Trophoblast cell (in vitro differentiated cells and primary cell): ENCODE measurements around the gene COX6A1.
A peak's percentile ranks its signal among the peaks of the same experiment; 100 is the strongest.

Source experiments
- DNase-seq, 2 donors: peaks; one replicate each; pipeline ENCODE4 v3.0.0-alpha.2; 2016
- H2AFZ ChIP-seq: 2 replicates; pipeline ENCODE4 v1.6.1; 2013; ENCODE audit warnings: low read length, moderate library complexity, mild to moderate bottlenecking; ENCODE audit not compliant: insufficient read depth, poor library complexity
- H2AK5ac ChIP-seq: 2 replicates; pipeline ENCODE4 v1.6.1; 2013; ENCODE audit warnings: mild to moderate bottlenecking, low read length
- H2BK120ac ChIP-seq: 2 replicates; pipeline ENCODE4 v1.6.1; 2013; ENCODE audit warnings: low read length, mild to moderate bottlenecking, moderate library complexity; ENCODE audit not compliant: insufficient read depth, poor library complexity
- H2BK12ac ChIP-seq: 2 replicates; pipeline ENCODE4 v1.6.1; 2013; ENCODE audit warnings: mild to moderate bottlenecking, low read length, moderate library complexity
- H2BK5ac ChIP-seq: 2 replicates; pipeline ENCODE4 v1.6.1; 2013; ENCODE audit warnings: low read length, low read depth, moderate library complexity, mild to moderate bottlenecking; ENCODE audit not compliant: poor library complexity
- H3K14ac ChIP-seq: 2 replicates; pipeline ENCODE4 v1.6.1; 2013; ENCODE audit warnings: mild to moderate bottlenecking, low read length
- H3K18ac ChIP-seq: 2 replicates; pipeline ENCODE4 v1.6.1; 2013; ENCODE audit warnings: mild to moderate bottlenecking, low read length
- H3K23ac ChIP-seq: 2 replicates; pipeline ENCODE4 v1.6.1; 2013; ENCODE audit warnings: low read length
- H3K27ac ChIP-seq: 2 replicates; pipeline ENCODE4 v1.5.1; 2013; ENCODE audit warnings: low read depth, mild to moderate bottlenecking, inconsistent platforms, low read length, moderate library complexity
- H3K27me3 ChIP-seq: 2 replicates; pipeline ENCODE4 v1.6.1; 2013; ENCODE audit warnings: inconsistent platforms, mild to moderate bottlenecking, low read length, moderate library complexity; ENCODE audit not compliant: insufficient read depth
- H3K36me3 ChIP-seq, 2 experiments: 1 replicate in 1 of 2; 2 replicates in 1 of 2; pipeline ENCODE4 v1.6.1; 2013; ENCODE audit warnings: low read length in 2 of 2, mild to moderate bottlenecking in 2 of 2, moderate library complexity in 1 of 2; ENCODE audit not compliant: insufficient read depth in 2 of 2, control insufficient read depth in 1 of 2
- H3K4ac ChIP-seq: 2 replicates; pipeline ENCODE4 v1.6.1; 2013; ENCODE audit warnings: low read depth, mild to moderate bottlenecking, low read length, moderate library complexity
- H3K4me1 ChIP-seq, 2 experiments: 1 replicate in 1 of 2; 2 replicates in 1 of 2; pipeline ENCODE4 v1.6.1; 2013; ENCODE audit warnings: low read length in 2 of 2, mild to moderate bottlenecking in 2 of 2, moderate library complexity in 1 of 2; ENCODE audit not compliant: insufficient read depth in 2 of 2, control insufficient read depth in 1 of 2
- H3K4me2 ChIP-seq: 2 replicates; pipeline ENCODE4 v1.6.1; 2013; ENCODE audit warnings: inconsistent platforms, mild to moderate bottlenecking, low read length, moderate library complexity
- H3K4me3 ChIP-seq: 2 replicates; pipeline ENCODE4 v1.5.1; 2013; ENCODE audit warnings: mild to moderate bottlenecking, low read depth, low read length, inconsistent platforms
- H3K79me1 ChIP-seq: one replicate; pipeline ENCODE4 v1.6.1; 2013; ENCODE audit warnings: low read length
- H3K79me2 ChIP-seq: 2 replicates; pipeline ENCODE4 v1.6.1; 2013; ENCODE audit warnings: low read length, mild to moderate bottlenecking; ENCODE audit not compliant: control insufficient read depth, insufficient read depth, poor library complexity
- H3K9ac ChIP-seq: 2 replicates; pipeline ENCODE4 v1.6.1; 2013; ENCODE audit warnings: mild to moderate bottlenecking, low read length
- H3K9me3 ChIP-seq: 2 replicates; pipeline ENCODE4 v1.6.1; 2013; ENCODE audit warnings: low read depth, mild to moderate bottlenecking, control low read depth, inconsistent platforms, low read length; ENCODE audit not compliant: insufficient read depth
- H4K12ac ChIP-seq: 2 replicates; pipeline ENCODE4 v1.6.1; 2013; ENCODE audit warnings: low read depth, mild to moderate bottlenecking, low read length, moderate library complexity
- H4K8ac ChIP-seq: 2 replicates; pipeline ENCODE4 v1.6.1; 2013; ENCODE audit warnings: low read depth, mild to moderate bottlenecking, low read length, moderate library complexity
- H4K91ac ChIP-seq: one replicate; pipeline ENCODE4 v1.6.1; 2013; ENCODE audit warnings: low read depth, mild to moderate bottlenecking, low read length, moderate library complexity
- WGBS: extraction: QIAGEN DNeasy Blood & Tissue Kit; methylation state at CpG from one replicate; pipeline ENCODE4 v1.1.7; 2013; ENCODE audit warnings: missing lambda C conversion rate; ENCODE audit not compliant: insufficient read length, insufficient coverage; ENCODE audit errors: extremely low coverage; 5-methylcytosine and 5-hydroxymethylcytosine counted together

The COX6A1 gene

GRCh38 chr12:120472521-120472920 lies 34.6 kb downstream of the COX6A1 start:
- Histone ChIP-seq H2BK12ac (no peak overlapping the region), H4K12ac (no peak overlapping the region), H3K18ac (no peak overlapping the region), H3K27me3 (no peaks in the 10 kb centered on the region), H3K4me2 (no peak overlapping the region), H4K8ac (no peak overlapping the region), H2AFZ (no peak overlapping the region), H3K27ac (no peak overlapping the region), H3K79me1 (peaks cover 11% of the 10 kb centered on the region), H3K36me3 (peaks cover 0 to 2% of the 10 kb centered on the region in 2 experiments), H2AK5ac (no peak overlapping the region), H3K4me3 (no peak overlapping the region), H2BK120ac (no peak overlapping the region), H3K79me2 (peaks cover 15% of the 10 kb centered on the region), H4K91ac (no peak overlapping the region), H3K14ac (no peak overlapping the region), H3K9ac (no peak overlapping the region), H3K4ac (no peak overlapping the region), H3K23ac (no peak overlapping the region), H3K4me1 (peaks cover 10 to 18% of the 10 kb centered on the region in 2 experiments), H2BK5ac (no peak overlapping the region), H3K9me3 (no peaks in the 10 kb centered on the region)
- no peak for DNase-seq

GRCh38 chr12:120473807-120474615 lies 36.1 kb downstream of the COX6A1 start:
- Histone ChIP-seq H3K4me3 (no peak overlapping the region), H3K9me3 (no peaks in the 10 kb centered on the region), H3K4ac (peak overlapping the region; percentile 14), H2AFZ (no peak overlapping the region), H2BK120ac (peak overlapping the region; percentile 18), H3K4me2 (peak overlapping the region; percentile 12), H3K79me1 (peaks cover 6% of the 10 kb centered on the region), H3K18ac (no peak overlapping the region), H2AK5ac (no peak overlapping the region), H4K12ac (no peak overlapping the region), H3K36me3 (no peaks in the 10 kb centered on the region), H3K4me1 (peaks cover 10 to 18% of the 10 kb centered on the region in 2 experiments), H3K27me3 (no peaks in the 10 kb centered on the region), H3K14ac (no peak overlapping the region), H3K79me2 (peaks cover 5% of the 10 kb centered on the region), H4K8ac (no peak overlapping the region), H4K91ac (no peak overlapping the region), H3K27ac (no peak overlapping the region), H3K23ac (no peak overlapping the region), H2BK5ac (no peak overlapping the region), H2BK12ac (peak overlapping the region; percentile 78), H3K9ac (no peak overlapping the region)
- no peak for DNase-seq
- no CpG with 5 or more reads among the region's 6 CpGs for WGBS

- H3K4me1 ChIP-seq: peaks cover 10 to 18% of the 10 kb centered on the region in 2 experiments
- H3K27me3 ChIP-seq: no peaks in the 10 kb centered on the region
- H2BK12ac ChIP-seq: no peak overlapping the region
- no peak overlapping the region for H3K23ac ChIP-seq
- H3K4ac ChIP-seq: no peak overlapping the region
- DNase-seq: peak; percentile 91 to 96
- no peak overlapping the region for H2AFZ ChIP-seq
- H3K27ac ChIP-seq: peak overlapping the region; percentile 17
- H3K18ac ChIP-seq: no peak overlapping the region
- H3K9me3 ChIP-seq: no peaks in the 10 kb centered on the region
- no CpG with 5 or more reads among the region's 2 CpGs for WGBS
- no peak overlapping the region for H4K91ac ChIP-seq
- peaks cover 2% of the 10 kb centered on the region for H3K79me1 ChIP-seq
- H2BK5ac ChIP-seq: no peak overlapping the region
- no peak overlapping the region for H3K14ac ChIP-seq
- peaks cover 2% of the 10 kb centered on the region for H3K79me2 ChIP-seq
- no peak overlapping the region for H3K4me3 ChIP-seq
- no peak overlapping the region for H2BK120ac ChIP-seq
- H3K4me2 ChIP-seq: peak overlapping the region; percentile 31
- no peaks in the 10 kb centered on the region for H3K36me3 ChIP-seq
- no peak overlapping the region for H4K8ac ChIP-seq
- no peak overlapping the region for H3K9ac ChIP-seq
- no peak overlapping the region for H4K12ac ChIP-seq
- H2AK5ac ChIP-seq: no peak overlapping the region
Measured at GRCh38 chr12:120474616-120474960, 36.7 kb downstream of the COX6A1 start.

- Histone ChIP-seq H3K9me3 (no peaks in the 10 kb centered on the region), H3K4me3 (no peak overlapping the region), H3K27ac (no peak overlapping the region), H3K4me1 (peaks cover 6 to 11% of the 10 kb centered on the region in 2 experiments), H3K18ac (no peak overlapping the region), H3K4me2 (no peak overlapping the region), H3K79me1 (no peaks in the 10 kb centered on the region), H3K4ac (no peak overlapping the region), H2AK5ac (no peak overlapping the region), H3K79me2 (no peaks in the 10 kb centered on the region), H3K27me3 (no peaks in the 10 kb centered on the region), H3K9ac (no peak overlapping the region), H4K8ac (no peak overlapping the region), H3K14ac (no peak overlapping the region), H2BK120ac (no peak overlapping the region), H2BK12ac (no peak overlapping the region), H2BK5ac (no peak overlapping the region), H4K91ac (no peak overlapping the region), H3K36me3 (no peaks in the 10 kb centered on the region), H3K23ac (no peak overlapping the region), H2AFZ (no peak overlapping the region), H4K12ac (no peak overlapping the region)
- DNase-seq: no peak
- no CpG with 5 or more reads among the region's 1 CpG for WGBS
Measured at GRCh38 chr12:120475643-120476042, 37.7 kb downstream of the COX6A1 start.
